ENCODE measurements around the gene XKR7.

- TF ChIP-seq, protein P1, sequence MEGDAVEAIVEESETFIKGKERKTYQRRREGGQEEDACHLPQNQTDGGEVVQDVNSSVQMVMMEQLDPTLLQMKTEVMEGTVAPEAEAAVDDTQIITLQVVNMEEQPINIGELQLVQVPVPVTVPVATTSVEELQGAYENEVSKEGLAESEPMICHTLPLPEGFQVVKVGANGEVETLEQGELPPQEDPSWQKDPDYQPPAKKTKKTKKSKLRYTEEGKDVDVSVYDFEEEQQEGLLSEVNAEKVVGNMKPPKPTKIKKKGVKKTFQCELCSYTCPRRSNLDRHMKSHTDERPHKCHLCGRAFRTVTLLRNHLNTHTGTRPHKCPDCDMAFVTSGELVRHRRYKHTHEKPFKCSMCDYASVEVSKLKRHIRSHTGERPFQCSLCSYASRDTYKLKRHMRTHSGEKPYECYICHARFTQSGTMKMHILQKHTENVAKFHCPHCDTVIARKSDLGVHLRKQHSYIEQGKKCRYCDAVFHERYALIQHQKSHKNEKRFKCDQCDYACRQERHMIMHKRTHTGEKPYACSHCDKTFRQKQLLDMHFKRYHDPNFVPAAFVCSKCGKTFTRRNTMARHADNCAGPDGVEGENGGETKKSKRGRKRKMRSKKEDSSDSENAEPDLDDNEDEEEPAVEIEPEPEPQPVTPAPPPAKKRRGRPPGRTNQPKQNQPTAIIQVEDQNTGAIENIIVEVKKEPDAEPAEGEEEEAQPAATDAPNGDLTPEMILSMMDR (IDR thresholded peaks at IDR 0.05; ENCODE audit: low read length) = no peak
- TF ChIP-seq EZH2 (optimal IDR thresholded peaks at IDR 0.05; ENCODE audit: low read depth, low read length) = no peak
These were observed 53.1 kb downstream of the XKR7 start for GRCh38 chr20:32021091-32021490.
